K562 (cell line): ENCODE data around the gene TXK. TPM values are rescaled to one million over a fixed set of nuclear protein-coding genes. Genes with fewer than 3 reads are reported as not detected.

Experiments used
- ATAC-seq: fragments of 200-7000 bp; cut with Tn5 transposase; 3 replicates; pipeline ENCODE4 v1.9.1; 2020; ENCODE audit warnings: moderate library complexity
- BruUV-seq: library from RNA; stranded (reverse); fragments of 400-500 nt; replicated peaks from 2 replicates; lab custom pipeline; 2021; lab: Mats Ljungman, UMichigan
- CTCF ChIA-PET: fragments of 300-600 bp; formaldehyde crosslinking; extraction: SDS; loops from one replicate; lab custom pipeline; 2021; ENCODE audit warnings: low intra/inter-chr PET ratio; lab: Yijun Ruan, JAX
- POLR2A ChIA-PET: fragments of 300-600, 350-650 bp; sonication (Branson Sonifier 250); formaldehyde crosslinking; extraction: SDS; loops from one replicate; lab custom pipeline; 2021; ENCODE audit warnings: antibody characterized with exemption, inconsistent platforms; lab: Yijun Ruan, JAX
- DNase-seq, 4 experiments: peaks; one replicate each; pipeline versions ENCODE4 v3.0.0 to v3.0.0-alpha.2; 2011 to 2018; ENCODE audit warnings: low spot score in 3 of 4, mixed read lengths in 3 of 4; ENCODE audit errors: extremely low read depth in 1 of 4
- FAIRE-seq: peaks from 2 replicates; lab custom pipeline; 2011; peaks lifted over from hg19 to GRCh38; lab: Jason Lieb, UNC
- H2AFZ ChIP-seq: 2 replicates; pipeline ENCODE4 v1.6.0; 2011; ENCODE audit warnings: low read depth, low read length, control low read depth, inconsistent platforms
- H3K27ac ChIP-seq: fragments of 200-600 bp; 3 replicates; pipeline ENCODE4 v1.8.0; 2011; ENCODE audit warnings: low read depth, mild to moderate bottlenecking, control low read depth, inconsistent platforms, low read length, moderate library complexity, mixed read lengths; ENCODE audit errors: extremely low read depth
- H3K27me3 ChIP-seq, 2 experiments: fragments of 300-600 bp in 1 of 2; 2 replicates in 1 of 2; 3 replicates in 1 of 2; pipeline versions ENCODE4 v1.6.0 to v1.8.0; 2011; ENCODE audit warnings: inconsistent platforms in 2 of 2, low read length in 2 of 2, mild to moderate bottlenecking in 1 of 2, mixed read lengths in 1 of 2, moderate library complexity in 1 of 2; ENCODE audit not compliant: control insufficient read depth in 2 of 2, insufficient read depth in 2 of 2
- H3K36me3 ChIP-seq: fragments of 300-600 bp; 3 replicates; pipeline ENCODE4 v1.8.0; 2011; ENCODE audit warnings: mild to moderate bottlenecking, low read length, inconsistent platforms; ENCODE audit not compliant: control insufficient read depth, insufficient read depth
- H3K4me1 ChIP-seq, 2 experiments: fragments of 200-600 bp in 1 of 2; replicated peaks in 1 of 2; 2 replicates in 1 of 2; 3 replicates in 1 of 2; pipeline versions ENCODE4 v1.5.1 to v1.8.0; 2011; ENCODE audit warnings: inconsistent platforms in 2 of 2, low read length in 2 of 2, mild to moderate bottlenecking in 1 of 2, mixed read lengths in 1 of 2, moderate library complexity in 1 of 2; ENCODE audit not compliant: control insufficient read depth in 2 of 2, insufficient read depth in 2 of 2
- H3K4me2 ChIP-seq: 2 replicates; pipeline ENCODE4 v1.6.1; 2011; ENCODE audit warnings: low read length, control low read depth, inconsistent platforms, mixed read lengths; ENCODE audit not compliant: insufficient read depth
- H3K4me3 ChIP-seq: fragments of 200-600 bp; sonication (generic), shearing (Covaris generic); 2 replicates; pipeline ENCODE4 v1.5.1; 2016; ENCODE audit warnings: control low read depth, inconsistent platforms
- H3K79me2 ChIP-seq: fragments of 200-600 bp; 3 replicates; pipeline ENCODE4 v1.8.0; 2011; ENCODE audit warnings: low read length, inconsistent platforms; ENCODE audit not compliant: control insufficient read depth, insufficient read depth
- H3K9ac ChIP-seq, 2 experiments: 2 replicates each; pipeline versions ENCODE4 v1.6.0 to v1.6.1; 2011; ENCODE audit warnings: low read depth in 2 of 2, low read length in 2 of 2, control low read depth in 1 of 2, inconsistent platforms in 1 of 2, mild to moderate bottlenecking in 1 of 2, mixed read lengths in 1 of 2; ENCODE audit not compliant: insufficient read depth in 1 of 2
- H3K9me1 ChIP-seq: one replicate; pipeline ENCODE4 v1.6.0; 2011; ENCODE audit warnings: inconsistent platforms, mild to moderate bottlenecking, low read length, moderate library complexity; ENCODE audit not compliant: control insufficient read depth, insufficient read depth
- H3K9me3 ChIP-seq: replicated peaks from 2 replicates; pipeline ENCODE4 v1.5.1; 2011; ENCODE audit warnings: low read depth, low read length, inconsistent platforms; ENCODE audit not compliant: control insufficient read depth, insufficient read depth
- H4K20me1 ChIP-seq: replicated peaks from 2 replicates; pipeline ENCODE4 v1.6.1; 2011; ENCODE audit warnings: low read length, inconsistent platforms, mixed read lengths; ENCODE audit not compliant: control insufficient read depth, insufficient read depth
- ATF1 ChIP-seq, 2 experiments: fragments of 450-650 bp in 1 of 2; IDR thresholded peaks; 2 replicates each; pipeline ENCODE4 v1.6.1; 2016; ENCODE audit warnings: missing compliant biosample characterization in 1 of 2, missing genetic modification characterization in 1 of 2
- DNMT1 ChIP-seq: fragments of 450-650 bp; IDR thresholded peaks from 2 replicates; pipeline ENCODE4 v1.6.1; 2016; ENCODE audit warnings: antibody characterized with exemption, mild to moderate bottlenecking
- ELF1 ChIP-seq: fragments of 200-800 bp; sonication (Bioruptor generic); IDR thresholded peaks from 2 replicates; pipeline ENCODE4 v1.6.1; 2016; ENCODE audit warnings: missing genetic modification characterization, missing compliant biosample characterization
- KLF1 ChIP-seq: fragments of 450-650 bp; IDR thresholded peaks from 2 replicates; pipeline ENCODE4 v1.6.1; 2016; ENCODE audit warnings: missing genetic modification characterization, missing compliant biosample characterization
- NEUROD1 ChIP-seq: fragments of 150-350 bp; IDR thresholded peaks from 2 replicates; pipeline ENCODE4 v1.6.1; 2014; ENCODE audit warnings: borderline replicate concordance, low read length, low read depth; ENCODE audit not compliant: partially characterized antibody
- SIRT6 ChIP-seq: IDR thresholded peaks from one replicate; pipeline ENCODE4 v1.6.1; 2012; ENCODE audit warnings: low read depth, mild to moderate bottlenecking, control low read depth, inconsistent platforms, low read length, moderate library complexity
- TCF3 ChIP-seq: sonication (generic); formaldehyde crosslinking; IDR thresholded peaks from 2 replicates; pipeline ENCODE4 v1.4.0; 2020; ENCODE audit warnings: mild to moderate bottlenecking, missing genetic modification reagents
- ZNF232 ChIP-seq: sonication (generic); formaldehyde crosslinking; IDR thresholded peaks from 2 replicates; pipeline ENCODE4 v1.8.0; 2022; ENCODE audit warnings: mild to moderate bottlenecking, missing genetic modification reagents
- WGBS: fragments of 100-300 bp; shearing (Covaris generic); methylation state at CpG from one replicate; pipeline ENCODE4 v1.1.6; 2016; ENCODE audit warnings: low coverage, mixed read lengths; ENCODE audit not compliant: insufficient coverage; ENCODE audit errors: missing lambda C conversion rate; 5-methylcytosine and 5-hydroxymethylcytosine counted together
- in situ Hi-C: fragments of 300-500 bp; cut with MboI; formaldehyde crosslinking; loops from 4 replicates; pipeline ENCODE4 v1.15.0; 2018; ENCODE audit warnings: inconsistent platforms, mixed read lengths
- intact Hi-C: fragments of 100-400 bp; cut with micrococcal nuclease; formaldehyde crosslinking; loops from 2 replicates; pipeline ENCODE4 v1.14.2; 2022
- polyA plus RNA-seq, 8 experiments: library from polyadenylated mRNA; depleted of rRNA in 4 of 8; stranded (reverse) in 5 of 8; unstranded in 3 of 8; fragments of >200 nt; fragmentation: Nextera tagmentation in 2 of 8; fragmentation: Illumina TruSeq in 1 of 8; extraction: Ambion mirVana in 2 of 8; extraction: Trizol in 1 of 8; gene quantifications; 2 replicates each; pipeline versions ENCODE4 v1.2.1 to v1.2.3, GENCODE V29; 2011 to 2014; ENCODE audit warnings: inconsistent platforms in 1 of 8, missing spikeins in 1 of 8
- total RNA-seq, 7 experiments: library from RNA; depleted of rRNA in 6 of 7; stranded (reverse); fragments of >200 nt in 6 of 7; fragmentation: Illumina TruSeq in 2 of 7; extraction: Trizol in 2 of 7; gene quantifications; 2 replicates each; pipeline versions ENCODE4 v1.2.1 to v1.2.3, GENCODE V29; 2011 to 2021; ENCODE audit warnings: low replicate concordance in 1 of 7
- TF ChIP-seq, protein P1 (sequence below): sonication (generic); formaldehyde crosslinking; IDR thresholded peaks from 2 replicates; pipeline ENCODE4 v1.4.0; 2020; ENCODE audit warnings: mild to moderate bottlenecking, missing genetic modification reagents
- TF ChIP-seq, protein P2 (sequence below): fragments of 250-450 bp; sonication (Bioruptor Pico); IDR thresholded peaks from 2 replicates; pipeline ENCODE4 v1.5.0; 2021
- TF ChIP-seq, protein P3 (sequence below): fragments of 250-450 bp; sonication (Bioruptor Pico); IDR thresholded peaks from 2 replicates; pipeline ENCODE4 v1.8.0; 2022; ENCODE audit warnings: inconsistent platforms, mild to moderate bottlenecking, moderate library complexity, borderline replicate concordance
- TF ChIP-seq, protein P4 (sequence below): fragments of 450-650 bp; formaldehyde crosslinking; IDR thresholded peaks from 2 replicates; pipeline ENCODE4 v1.4.0; 2022; ENCODE audit warnings: missing genetic modification characterization
- TF ChIP-seq, protein P5 (sequence below): fragments of 250-450 bp; sonication (Bioruptor Pico); IDR thresholded peaks from 2 replicates; pipeline ENCODE4 v1.8.0; 2021; ENCODE audit warnings: borderline replicate concordance, mild to moderate bottlenecking, moderate library complexity; ENCODE audit not compliant: poor library complexity, severe bottlenecking

Gene TXK
- total and polyA plus RNA-seq, 9 of the 15 experiments (the other 6 are each of a cell fraction or from before 2014, with no cell fraction given) = 0.24 to 1.1 (median 0.45) TPM; not detected in 1

DNA sequence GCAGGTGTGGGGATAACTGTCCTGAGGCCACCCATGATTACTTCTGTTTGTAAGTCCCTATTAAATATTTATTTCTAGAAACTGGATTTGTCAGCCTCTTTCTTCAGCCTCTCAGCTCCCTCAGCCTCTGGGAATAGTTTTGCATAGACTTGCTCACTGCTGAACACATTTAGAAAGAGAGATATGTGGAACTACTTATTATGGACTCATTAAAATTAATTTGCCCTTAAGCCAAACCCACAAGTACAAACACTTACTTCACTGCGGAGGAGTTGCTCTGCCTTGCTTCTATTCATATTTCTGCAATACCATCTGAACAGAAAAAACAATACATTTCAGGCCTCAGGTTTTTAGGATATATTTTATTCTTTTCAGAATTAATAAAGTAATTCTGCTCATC is 22.4 kb upstream of the TXK start (continued):
- TF ChIP-seq, protein P1, sequence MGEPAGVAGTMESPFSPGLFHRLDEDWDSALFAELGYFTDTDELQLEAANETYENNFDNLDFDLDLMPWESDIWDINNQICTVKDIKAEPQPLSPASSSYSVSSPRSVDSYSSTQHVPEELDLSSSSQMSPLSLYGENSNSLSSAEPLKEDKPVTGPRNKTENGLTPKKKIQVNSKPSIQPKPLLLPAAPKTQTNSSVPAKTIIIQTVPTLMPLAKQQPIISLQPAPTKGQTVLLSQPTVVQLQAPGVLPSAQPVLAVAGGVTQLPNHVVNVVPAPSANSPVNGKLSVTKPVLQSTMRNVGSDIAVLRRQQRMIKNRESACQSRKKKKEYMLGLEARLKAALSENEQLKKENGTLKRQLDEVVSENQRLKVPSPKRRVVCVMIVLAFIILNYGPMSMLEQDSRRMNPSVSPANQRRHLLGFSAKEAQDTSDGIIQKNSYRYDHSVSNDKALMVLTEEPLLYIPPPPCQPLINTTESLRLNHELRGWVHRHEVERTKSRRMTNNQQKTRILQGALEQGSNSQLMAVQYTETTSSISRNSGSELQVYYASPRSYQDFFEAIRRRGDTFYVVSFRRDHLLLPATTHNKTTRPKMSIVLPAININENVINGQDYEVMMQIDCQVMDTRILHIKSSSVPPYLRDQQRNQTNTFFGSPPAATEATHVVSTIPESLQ (CRISPR knock-in tag) = no peak
- TF ChIP-seq SIRT6 = no peak
- TF ChIP-seq, protein P2, sequence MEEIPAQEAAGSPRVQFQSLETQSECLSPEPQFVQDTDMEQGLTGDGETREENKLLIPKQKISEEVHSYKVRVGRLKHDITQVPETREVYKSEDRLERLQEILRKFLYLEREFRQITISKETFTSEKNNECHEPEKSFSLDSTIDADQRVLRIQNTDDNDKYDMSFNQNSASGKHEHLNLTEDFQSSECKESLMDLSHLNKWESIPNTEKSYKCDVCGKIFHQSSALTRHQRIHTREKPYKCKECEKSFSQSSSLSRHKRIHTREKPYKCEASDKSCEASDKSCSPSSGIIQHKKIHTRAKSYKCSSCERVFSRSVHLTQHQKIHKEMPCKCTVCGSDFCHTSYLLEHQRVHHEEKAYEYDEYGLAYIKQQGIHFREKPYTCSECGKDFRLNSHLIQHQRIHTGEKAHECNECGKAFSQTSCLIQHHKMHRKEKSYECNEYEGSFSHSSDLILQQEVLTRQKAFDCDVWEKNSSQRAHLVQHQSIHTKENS (CRISPR knock-in tag) = no peak

DNA sequence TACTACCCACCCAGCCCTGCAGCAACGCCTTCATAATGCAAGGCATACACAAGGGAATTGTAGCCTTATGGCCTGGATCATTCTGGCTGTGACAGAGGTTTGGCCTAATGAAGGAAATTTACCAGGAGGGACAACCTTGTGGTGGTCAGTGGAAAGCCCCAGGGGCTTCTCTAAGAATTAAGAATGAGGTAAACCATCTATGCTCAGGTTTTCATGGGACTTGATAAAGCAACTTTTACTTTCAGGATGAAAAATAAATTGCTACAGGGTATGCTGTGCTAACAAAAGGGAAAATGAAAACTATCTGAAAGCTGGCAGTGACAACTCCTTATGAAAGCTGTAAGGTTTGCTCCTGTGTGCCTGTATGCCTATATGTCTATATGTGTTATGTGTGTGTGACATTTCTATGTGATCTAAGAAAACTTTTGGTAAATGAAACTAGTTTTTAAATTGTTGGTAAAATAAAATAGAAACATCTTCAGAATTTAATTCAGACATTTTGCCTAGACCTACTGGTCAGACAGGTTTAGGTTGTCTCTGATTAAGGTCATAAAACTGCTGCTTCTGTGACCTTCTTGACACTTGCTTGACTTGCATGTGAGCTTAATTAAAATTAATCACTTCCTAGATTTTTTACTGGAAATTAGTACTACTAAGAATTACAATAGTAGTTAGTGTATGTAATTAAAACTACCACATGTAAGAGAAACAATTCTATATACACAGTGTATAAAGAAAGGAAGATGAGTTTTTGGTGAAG is 19.9 kb upstream of the TXK start:
- no peak overlapping the region for H3K4me2 ChIP-seq

More for the DNA sequence above, 19.9 kb upstream of the TXK start:
- WGBS = 71% methylated on average over 1 of the region's 1 CpG
- no peaks in the 10 kb centered on the region for H3K9me3 ChIP-seq
- no peak overlapping the region for H2AFZ ChIP-seq
- ChIA-PET CTCF (no interaction called here), POLR2A (no interaction called here)
- intact Hi-C loops (no loop called here), in situ Hi-C loops (no loop called here)
- no peaks in the 10 kb centered on the region for H3K9me1 ChIP-seq
- BruUV-seq = no TSS peak
- H3K36me3 ChIP-seq = peaks cover 36% of the 10 kb centered on the region
- FAIRE-seq (no peak), DNase-seq (no peak), ATAC-seq (no peak)
- no peak overlapping the region for H3K4me3 ChIP-seq
- no peaks in the 10 kb centered on the region for H3K79me2 ChIP-seq
- no peak overlapping the region for H3K27ac ChIP-seq
- H3K27me3 ChIP-seq = no peaks in the 10 kb centered on the region
- no peaks in the 10 kb centered on the region for H4K20me1 ChIP-seq
- TF ChIP-seq NEUROD1 = no peak
- no peak for TF ChIP-seq KLF1 (tag)
- TF ChIP-seq, protein P3, sequence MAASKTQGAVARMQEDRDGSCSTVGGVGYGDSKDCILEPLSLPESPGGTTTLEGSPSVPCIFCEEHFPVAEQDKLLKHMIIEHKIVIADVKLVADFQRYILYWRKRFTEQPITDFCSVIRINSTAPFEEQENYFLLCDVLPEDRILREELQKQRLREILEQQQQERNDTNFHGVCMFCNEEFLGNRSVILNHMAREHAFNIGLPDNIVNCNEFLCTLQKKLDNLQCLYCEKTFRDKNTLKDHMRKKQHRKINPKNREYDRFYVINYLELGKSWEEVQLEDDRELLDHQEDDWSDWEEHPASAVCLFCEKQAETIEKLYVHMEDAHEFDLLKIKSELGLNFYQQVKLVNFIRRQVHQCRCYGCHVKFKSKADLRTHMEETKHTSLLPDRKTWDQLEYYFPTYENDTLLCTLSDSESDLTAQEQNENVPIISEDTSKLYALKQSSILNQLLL (CRISPR knock-in tag) = no peak
- no peak for TF ChIP-seq ZNF232 (CRISPR knock-in tag)
- TF ChIP-seq TCF3 (CRISPR knock-in tag) = no peak
- TF ChIP-seq, protein P4, sequence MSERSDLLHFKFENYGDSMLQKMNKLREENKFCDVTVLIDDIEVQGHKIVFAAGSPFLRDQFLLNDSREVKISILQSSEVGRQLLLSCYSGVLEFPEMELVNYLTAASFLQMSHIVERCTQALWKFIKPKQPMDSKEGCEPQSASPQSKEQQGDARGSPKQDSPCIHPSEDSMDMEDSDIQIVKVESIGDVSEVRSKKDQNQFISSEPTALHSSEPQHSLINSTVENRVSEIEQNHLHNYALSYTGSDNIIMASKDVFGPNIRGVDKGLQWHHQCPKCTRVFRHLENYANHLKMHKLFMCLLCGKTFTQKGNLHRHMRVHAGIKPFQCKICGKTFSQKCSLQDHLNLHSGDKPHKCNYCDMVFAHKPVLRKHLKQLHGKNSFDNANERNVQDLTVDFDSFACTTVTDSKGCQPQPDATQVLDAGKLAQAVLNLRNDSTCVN (CRISPR knock-in tag) = no peak
- TF ChIP-seq ATF1 (CRISPR knock-in tag; IDR thresholded peaks at IDR 0.05) = no peak
- TF ChIP-seq ATF1 (tag; IDR thresholded peaks at IDR 0.05) = no peak
- TF ChIP-seq DNMT1 = no peak
- TF ChIP-seq, protein P5, sequence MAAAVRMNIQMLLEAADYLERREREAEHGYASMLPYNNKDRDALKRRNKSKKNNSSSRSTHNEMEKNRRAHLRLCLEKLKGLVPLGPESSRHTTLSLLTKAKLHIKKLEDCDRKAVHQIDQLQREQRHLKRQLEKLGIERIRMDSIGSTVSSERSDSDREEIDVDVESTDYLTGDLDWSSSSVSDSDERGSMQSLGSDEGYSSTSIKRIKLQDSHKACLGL = no peak
- TF ChIP-seq ELF1 (tag) = no peak
- H3K4me1 ChIP-seq = no peaks in the 10 kb centered on the region
- H3K9ac ChIP-seq = no peak overlapping the region
